A549 (cell line): Measurements from ENCODE around the gene TNS3. TPM values are rescaled to one million over a fixed set of nuclear protein-coding genes. Genes with fewer than 3 reads are reported as not detected.

Experiments
- ATAC-seq, 2 experiments: fragments of 200-7000 bp in 1 of 2; fragments of >200 bp in 1 of 2; cut with Nextera tagmentation in 1 of 2; cut with Tn5 transposase in 1 of 2; 3 replicates each; pipeline versions ENCODE4 v1.8.0 to v1.9.1; 2018 to 2020; ENCODE audit warnings: mild to moderate bottlenecking in 1 of 2, moderate library complexity in 1 of 2
- CTCF ChIA-PET: fragments of 300-600 bp; sonication (Branson Sonifier 250); formaldehyde crosslinking; extraction: SDS; loops from one replicate; lab custom pipeline; 2021; ENCODE audit warnings: antibody characterized with exemption, inconsistent platforms; lab: Yijun Ruan, JAX
- POLR2A ChIA-PET: fragments of 350-600 bp; formaldehyde crosslinking; extraction: SDS; loops from one replicate; lab custom pipeline; 2021; ENCODE audit warnings: antibody characterized with exemption, inconsistent platforms; lab: Yijun Ruan, JAX
- DNase-seq, 2 experiments: peaks; one replicate each; pipeline versions ENCODE4 v3.0.0 to v3.0.0-alpha.2; 2011 to 2016; ENCODE audit warnings: low read depth in 1 of 2, low spot score in 1 of 2
- FAIRE-seq: peaks from 2 replicates; lab custom pipeline; 2011; peaks lifted over from hg19 to GRCh38; lab: Jason Lieb, UNC
- H3K27ac ChIP-seq, 2 experiments: fragments of >200 bp; sonication (Bioruptor Twin); formaldehyde crosslinking; 3 replicates each; pipeline ENCODE4 v1.5.1; 2016 to 2017
- H3K4me1 ChIP-seq: fragments of >200 bp; sonication (Bioruptor Twin); formaldehyde crosslinking; 3 replicates; pipeline ENCODE4 v1.6.1; 2016
- H3K4me2 ChIP-seq: fragments of >200 bp; sonication (Bioruptor Twin); formaldehyde crosslinking; 3 replicates; pipeline ENCODE4 v1.6.1; 2016
- H3K4me3 ChIP-seq: fragments of >200 bp; sonication (Bioruptor Twin); formaldehyde crosslinking; 3 replicates; pipeline ENCODE4 v1.5.1; 2016
- H3K9me3 ChIP-seq: fragments of >200 bp; sonication (Bioruptor Twin); formaldehyde crosslinking; 3 replicates; pipeline ENCODE4 v1.6.1; 2016
- CBX8 ChIP-seq: fragments of 200-600 bp; sonication (generic); IDR thresholded peaks from 2 replicates; pipeline ENCODE4 v1.6.1; 2016
- E2F6 ChIP-seq: IDR thresholded peaks from 2 replicates; pipeline ENCODE4 v1.6.1; 2012; ENCODE audit warnings: low read depth, borderline replicate concordance
- EHF ChIP-seq: fragments of 250-450 bp; sonication (Bioruptor Pico); IDR thresholded peaks from 2 replicates; pipeline ENCODE4 v1.5.0; 2020; ENCODE audit warnings: mild to moderate bottlenecking
- EHMT2 ChIP-seq: fragments of 200-600 bp; sonication (generic); IDR thresholded peaks from 2 replicates; pipeline ENCODE4 v1.6.1; 2016; ENCODE audit warnings: antibody characterized with exemption, low read depth, mild to moderate bottlenecking, moderate library complexity
- FOSL2 ChIP-seq, 2 experiments: fragments of 450-650 bp in 1 of 2; fragments of >200 bp in 1 of 2; sonication (Bioruptor Twin) in 1 of 2; formaldehyde crosslinking; IDR thresholded peaks; 2 replicates each; pipeline versions ENCODE4 v1.5.0 to v1.6.1; 2016 to 2020; ENCODE audit warnings: mild to moderate bottlenecking in 1 of 2, moderate library complexity in 1 of 2
- MAZ ChIP-seq: fragments of 150-350 bp; IDR thresholded peaks from 2 replicates; pipeline ENCODE4 v1.6.1; 2014; ENCODE audit warnings: antibody characterized with exemption, low read depth, low read length, borderline replicate concordance
- MYC ChIP-seq: IDR thresholded peaks from 2 replicates; pipeline ENCODE4 v1.6.1; 2012; ENCODE audit warnings: mild to moderate bottlenecking, inconsistent platforms, low read length, improper control_type of control experiment, borderline replicate concordance
- NR3C1 ChIP-seq: fragments of >200 bp; sonication (Bioruptor Twin); formaldehyde crosslinking; IDR thresholded peaks from 3 replicates; pipeline ENCODE4 v1.6.1; 2017
- POLR2A ChIP-seq: IDR thresholded peaks from 2 replicates; pipeline ENCODE4 v1.6.1; 2012; ENCODE audit warnings: mild to moderate bottlenecking, low read length
- RAD21 ChIP-seq, 2 experiments: fragments of >200 bp in 1 of 2; sonication (Bioruptor Twin) in 1 of 2; formaldehyde crosslinking in 1 of 2; IDR thresholded peaks in 1 of 2; conservative IDR thresholded peaks in 1 of 2; 2 replicates in 1 of 2; 3 replicates in 1 of 2; pipeline ENCODE4 v1.6.1; 2012 to 2018; ENCODE audit warnings: inconsistent platforms in 1 of 2
- RARB ChIP-seq: fragments of 250-450 bp; sonication (Bioruptor Pico); IDR thresholded peaks from 2 replicates; pipeline ENCODE4 v1.8.0; 2021; ENCODE audit warnings: mild to moderate bottlenecking, moderate library complexity
- RFX5 ChIP-seq: fragments of 450-650 bp; IDR thresholded peaks from 2 replicates; pipeline ENCODE4 v1.7.1; 2014; ENCODE audit warnings: antibody characterized with exemption, mild to moderate bottlenecking, moderate library complexity
- SREBF2 ChIP-seq: fragments of 450-650 bp; IDR thresholded peaks from 2 replicates; pipeline ENCODE4 v1.6.1; 2014; ENCODE audit warnings: mild to moderate bottlenecking, moderate library complexity
- TFCP2L1 ChIP-seq: fragments of 250-450 bp; sonication (Bioruptor Pico); IDR thresholded peaks from 2 replicates; pipeline ENCODE4 v1.5.0; 2021; ENCODE audit warnings: mild to moderate bottlenecking
- TP53 ChIP-seq: fragments of 250-450 bp; sonication (Bioruptor Pico); IDR thresholded peaks from 2 replicates; pipeline ENCODE4 v1.5.0; 2021; ENCODE audit warnings: mild to moderate bottlenecking, moderate library complexity
- WGBS: methylation state at CpG from one replicate; pipeline ENCODE4 v1.1.6; 2017; ENCODE audit errors: missing lambda C conversion rate; 5-methylcytosine and 5-hydroxymethylcytosine counted together
- polyA plus RNA-seq, 4 experiments: library from polyadenylated mRNA; depleted of rRNA in 3 of 4; stranded (reverse); fragments of >200 nt; fragmentation: RNase III in 1 of 4; extraction: RNeasy Plus Mini Kit Qiagen cat#74134 plus additional on column Dnase treatment in 1 of 4; gene quantifications; 2 replicates in 3 of 4; 3 replicates in 1 of 4; pipeline ENCODE4 v1.2.3, GENCODE V29; 2011 to 2017
- TF ChIP-seq, protein P1 (sequence below): fragments of 250-450 bp; sonication (Bioruptor Pico); IDR thresholded peaks from 2 replicates; pipeline ENCODE4 v1.5.0; 2021; ENCODE audit warnings: mild to moderate bottlenecking, moderate library complexity, borderline replicate concordance
- TF ChIP-seq, protein P2 (sequence below): fragments of 200-600 bp; sonication (generic); IDR thresholded peaks from 2 replicates; pipeline ENCODE4 v1.6.1; 2016; ENCODE audit warnings: antibody characterized with exemption, mild to moderate bottlenecking, moderate library complexity
- TF ChIP-seq, protein P3 (sequence below): IDR thresholded peaks from 2 replicates; pipeline ENCODE4 v1.6.1; 2012
- TF ChIP-seq, protein P4 (sequence below): fragments of >200 bp; sonication (Bioruptor Twin); formaldehyde crosslinking; IDR thresholded peaks from 2 replicates; pipeline ENCODE4 v1.6.1; 2016

The TNS3 gene
- polyA plus RNA-seq, 2 of the 4 experiments (the other 2 are of a cell fraction) = 107 to 134 TPM

DNA sequence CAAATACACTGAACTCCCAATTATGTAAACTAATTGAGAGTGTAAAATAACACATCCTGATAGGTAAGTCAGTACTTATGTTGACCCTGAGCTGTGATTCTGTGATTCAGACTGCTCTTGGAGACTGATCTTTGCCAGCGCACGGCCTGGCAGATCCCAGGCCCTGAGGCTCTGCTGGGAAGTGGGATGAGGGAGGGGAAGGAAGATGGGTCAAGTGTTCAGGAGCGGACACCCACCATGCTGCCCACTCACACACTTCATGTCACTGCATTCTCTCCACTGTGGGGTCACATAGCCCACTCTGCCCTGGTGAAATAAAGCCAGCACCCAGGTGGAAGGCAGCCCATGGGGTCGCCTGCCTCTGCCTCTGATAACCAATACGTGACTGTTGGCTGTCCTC lies 226.2 kb downstream of the TNS3 start:
- H3K9me3 ChIP-seq = no peaks in the 10 kb centered on the region
- no peak for DNase-seq
- FAIRE-seq = no peak
- no peak overlapping the region for H3K27ac ChIP-seq
- ATAC-seq = no peak
- WGBS = 91% methylated on average over 5 of the region's 5 CpGs
- CTCF ChIA-PET = interaction anchor here (0.6 kb wide), 1 partner anchor 93 kb away, joined by 3 read pairs; no protein-coding TSS in a partner anchor
- H3K4me2 ChIP-seq = no peak overlapping the region
- H3K4me1 ChIP-seq = peaks cover 19% of the 10 kb centered on the region; the same call in 2 of the 3 replicates
- TF ChIP-seq CBX8 (no peak), TFCP2L1 (CRISPR knock-in tag) (no peak), TP53 (CRISPR knock-in tag) (no peak), RAD21 (conservative IDR thresholded peaks at IDR 0.05 in 1 of 2, IDR thresholded peaks at IDR 0.05 in 1 of 2) (no peak), NR3C1 (no peak), FOSL2 (IDR thresholded peaks at IDR 0.05) (no peak), FOSL2 (CRISPR knock-in tag; IDR thresholded peaks at IDR 0.05) (no peak), SREBF2 (no peak)
- TF ChIP-seq, protein P1, sequence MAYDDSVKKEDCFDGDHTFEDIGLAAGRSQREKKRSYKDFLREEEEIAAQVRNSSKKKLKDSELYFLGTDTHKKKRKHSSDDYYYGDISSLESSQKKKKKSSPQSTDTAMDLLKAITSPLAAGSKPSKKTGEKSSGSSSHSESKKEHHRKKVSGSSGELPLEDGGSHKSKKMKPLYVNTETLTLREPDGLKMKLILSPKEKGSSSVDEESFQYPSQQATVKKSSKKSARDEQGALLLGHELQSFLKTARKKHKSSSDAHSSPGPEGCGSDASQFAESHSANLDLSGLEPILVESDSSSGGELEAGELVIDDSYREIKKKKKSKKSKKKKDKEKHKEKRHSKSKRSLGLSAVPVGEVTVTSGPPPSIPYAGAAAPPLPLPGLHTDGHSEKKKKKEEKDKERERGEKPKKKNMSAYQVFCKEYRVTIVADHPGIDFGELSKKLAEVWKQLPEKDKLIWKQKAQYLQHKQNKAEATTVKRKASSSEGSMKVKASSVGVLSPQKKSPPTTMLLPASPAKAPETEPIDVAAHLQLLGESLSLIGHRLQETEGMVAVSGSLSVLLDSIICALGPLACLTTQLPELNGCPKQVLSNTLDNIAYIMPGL (CRISPR knock-in tag) = no peak
- TF ChIP-seq, protein P2, sequence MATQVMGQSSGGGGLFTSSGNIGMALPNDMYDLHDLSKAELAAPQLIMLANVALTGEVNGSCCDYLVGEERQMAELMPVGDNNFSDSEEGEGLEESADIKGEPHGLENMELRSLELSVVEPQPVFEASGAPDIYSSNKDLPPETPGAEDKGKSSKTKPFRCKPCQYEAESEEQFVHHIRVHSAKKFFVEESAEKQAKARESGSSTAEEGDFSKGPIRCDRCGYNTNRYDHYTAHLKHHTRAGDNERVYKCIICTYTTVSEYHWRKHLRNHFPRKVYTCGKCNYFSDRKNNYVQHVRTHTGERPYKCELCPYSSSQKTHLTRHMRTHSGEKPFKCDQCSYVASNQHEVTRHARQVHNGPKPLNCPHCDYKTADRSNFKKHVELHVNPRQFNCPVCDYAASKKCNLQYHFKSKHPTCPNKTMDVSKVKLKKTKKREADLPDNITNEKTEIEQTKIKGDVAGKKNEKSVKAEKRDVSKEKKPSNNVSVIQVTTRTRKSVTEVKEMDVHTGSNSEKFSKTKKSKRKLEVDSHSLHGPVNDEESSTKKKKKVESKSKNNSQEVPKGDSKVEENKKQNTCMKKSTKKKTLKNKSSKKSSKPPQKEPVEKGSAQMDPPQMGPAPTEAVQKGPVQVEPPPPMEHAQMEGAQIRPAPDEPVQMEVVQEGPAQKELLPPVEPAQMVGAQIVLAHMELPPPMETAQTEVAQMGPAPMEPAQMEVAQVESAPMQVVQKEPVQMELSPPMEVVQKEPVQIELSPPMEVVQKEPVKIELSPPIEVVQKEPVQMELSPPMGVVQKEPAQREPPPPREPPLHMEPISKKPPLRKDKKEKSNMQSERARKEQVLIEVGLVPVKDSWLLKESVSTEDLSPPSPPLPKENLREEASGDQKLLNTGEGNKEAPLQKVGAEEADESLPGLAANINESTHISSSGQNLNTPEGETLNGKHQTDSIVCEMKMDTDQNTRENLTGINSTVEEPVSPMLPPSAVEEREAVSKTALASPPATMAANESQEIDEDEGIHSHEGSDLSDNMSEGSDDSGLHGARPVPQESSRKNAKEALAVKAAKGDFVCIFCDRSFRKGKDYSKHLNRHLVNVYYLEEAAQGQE = no peak
- TF ChIP-seq, protein P3, sequence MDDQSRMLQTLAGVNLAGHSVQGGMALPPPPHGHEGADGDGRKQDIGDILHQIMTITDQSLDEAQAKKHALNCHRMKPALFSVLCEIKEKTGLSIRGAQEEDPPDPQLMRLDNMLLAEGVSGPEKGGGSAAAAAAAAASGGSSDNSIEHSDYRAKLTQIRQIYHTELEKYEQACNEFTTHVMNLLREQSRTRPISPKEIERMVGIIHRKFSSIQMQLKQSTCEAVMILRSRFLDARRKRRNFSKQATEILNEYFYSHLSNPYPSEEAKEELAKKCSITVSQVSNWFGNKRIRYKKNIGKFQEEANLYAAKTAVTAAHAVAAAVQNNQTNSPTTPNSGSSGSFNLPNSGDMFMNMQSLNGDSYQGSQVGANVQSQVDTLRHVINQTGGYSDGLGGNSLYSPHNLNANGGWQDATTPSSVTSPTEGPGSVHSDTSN = no peak
- TF ChIP-seq, all 56 proteins: peak for 0
- no peak overlapping the region for H3K4me3 ChIP-seq
- POLR2A ChIA-PET = no interaction called here

- H3K4me1 ChIP-seq = peaks cover 19% of the 10 kb centered on the region; the same call in 2 of the 3 replicates
- CTCF ChIA-PET = interaction anchor here (0.6 to 0.9 kb wide), 2 partner anchors 12 to 18 kb away, joined by 3 to 4 read pairs; no protein-coding TSS in a partner anchor
- no peak for TF ChIP-seq E2F6
- no peak for TF ChIP-seq RARB (CRISPR knock-in tag)
- no peak for TF ChIP-seq EHMT2
- TF ChIP-seq, protein P2 = no peak
- TF ChIP-seq, protein P4, sequence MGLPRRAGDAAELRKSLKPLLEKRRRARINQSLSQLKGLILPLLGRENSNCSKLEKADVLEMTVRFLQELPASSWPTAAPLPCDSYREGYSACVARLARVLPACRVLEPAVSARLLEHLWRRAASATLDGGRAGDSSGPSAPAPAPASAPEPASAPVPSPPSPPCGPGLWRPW = no peak
- TF ChIP-seq EHF (CRISPR knock-in tag) = no peak
- no peak for TF ChIP-seq MYC
- no peak for TF ChIP-seq POLR2A
- TF ChIP-seq RFX5 = no peak
- TF ChIP-seq, protein P1 (CRISPR knock-in tag) = no peak
- no peak for TF ChIP-seq MAZ
Measured at GRCh38 chr7:47354831-47355541, 226.9 kb downstream of the TNS3 start.

More at GRCh38 chr7:47354831-47355541, 226.9 kb downstream of the TNS3 start:
- no peaks in the 10 kb centered on the region for H3K9me3 ChIP-seq
- 90% methylated on average over 22 of the region's 22 CpGs for WGBS
- no peak overlapping the region for H3K4me2 ChIP-seq
- no peak overlapping the region for H3K4me3 ChIP-seq
- DNase-seq = no peak
- no peak for ATAC-seq
- FAIRE-seq = no peak
- POLR2A ChIA-PET = no interaction called here
- no peak overlapping the region for H3K27ac ChIP-seq
